Kidney epithelial cell (primary cell): ENCODE data around the gene PTPN1. TPM values are rescaled to one million over a fixed set of nuclear protein-coding genes. Genes with fewer than 3 reads are reported as not detected.
"Not testable (repeated sequence)": the region's sequence is repeated elsewhere in the genome, so short reads cannot be mapped to it uniquely, and the experiment has no call there.

Source experiments
- DNase-seq: peaks from one replicate; pipeline ENCODE4 v3.0.0-alpha.2; 2010; ENCODE audit warnings: low read depth
- H3K27me3 ChIP-seq: 2 replicates; pipeline ENCODE4 v1.6.0; 2011; ENCODE audit warnings: low read length; ENCODE audit not compliant: control insufficient read depth, insufficient read depth
- H3K36me3 ChIP-seq: 2 replicates; pipeline ENCODE4 v1.5.1; 2011; ENCODE audit warnings: low read length; ENCODE audit not compliant: control insufficient read depth, insufficient read depth
- H3K4me3 ChIP-seq: 2 replicates; pipeline ENCODE4 v1.5.1; 2011; ENCODE audit warnings: low read depth, mild to moderate bottlenecking, control low read depth, low read length
- CTCF ChIP-seq: IDR thresholded peaks from 2 replicates; pipeline ENCODE4 v1.5.1; 2011; ENCODE audit warnings: mild to moderate bottlenecking, moderate library complexity, low read length, control low read depth, inconsistent platforms; ENCODE audit not compliant: insufficient read depth, poor library complexity, severe bottlenecking
- total RNA-seq: library from RNA; depleted of rRNA; stranded (reverse); fragments of >200 nt; gene quantifications from 2 replicates; pipeline ENCODE4 v1.2.3, GENCODE V29; 2015

PTPN1 gene
- total RNA-seq, 1 donor from 2014 or later, result 36.9 TPM

GRCh38 chr20:50568549-50568942 lies 58.4 kb downstream of the PTPN1 start:
- no peak for TF ChIP-seq CTCF
- Histone ChIP-seq H3K4me3 (no peak overlapping the region), H3K36me3 (peaks cover 2% of the 10 kb centered on the region), H3K27me3 (no peaks in the 10 kb centered on the region)
- DNase-seq, result no peak

- H3K4me3 ChIP-seq, H3K36me3 ChIP-seq, H3K27me3 ChIP-seq, DNase-seq: not testable (repeated sequence)
Observed at GRCh38 chr20:50569487-50569863, 59.3 kb downstream of the PTPN1 start.

- peak; percentile 31 for TF ChIP-seq CTCF
- no peak for DNase-seq
- H3K36me3 ChIP-seq, result peaks cover 4% of the 10 kb centered on the region
Observed at GRCh38 chr20:50569864-50570836, 60.0 kb downstream of the PTPN1 start.

GRCh38 chr20:50571466-50571865 lies 61.3 kb downstream of the PTPN1 start:
- H3K27me3 ChIP-seq, result no peaks in the 10 kb centered on the region
- no peak for DNase-seq
- no peak overlapping the region for H3K4me3 ChIP-seq
- TF ChIP-seq CTCF, result no peak
- H3K36me3 ChIP-seq, result peaks cover 4% of the 10 kb centered on the region

More at GRCh38 chr20:50569864-50570836, 60.0 kb downstream of the PTPN1 start:
- Histone ChIP-seq H3K27me3 (no peaks in the 10 kb centered on the region), H3K4me3 (no peak overlapping the region)

- H3K4me3 ChIP-seq, result no peak overlapping the region
- H3K27me3 ChIP-seq, result no peaks in the 10 kb centered on the region
- no peak for DNase-seq
- H3K36me3 ChIP-seq, result peaks cover 5% of the 10 kb centered on the region
- TF ChIP-seq CTCF, result no peak
Observed at GRCh38 chr20:50572938-50573777, 63.0 kb downstream of the PTPN1 start.

- H3K27me3 ChIP-seq, result no peaks in the 10 kb centered on the region
- no peak overlapping the region for H3K4me3 ChIP-seq
- TF ChIP-seq CTCF, result no peak
- no peak for DNase-seq
- peaks cover 5% of the 10 kb centered on the region for H3K36me3 ChIP-seq
Observed at GRCh38 chr20:50574108-50574507, 63.9 kb downstream of the PTPN1 start.
